SU-DHL-6 (cell line): Measurements from ENCODE around the gene RAB3GAP2.

Experiments used
- H2AFZ ChIP-seq: fragments of 200-600 bp; sonication (generic); 2 replicates; pipeline ENCODE4 v1.6.1; 2014; ENCODE audit warnings: low read depth, mild to moderate bottlenecking, moderate library complexity, mixed read lengths, antibody characterized with exemption, low read length; ENCODE audit not compliant: severe bottlenecking
- H3F3A ChIP-seq: fragments of 200-600 bp; shearing (Covaris generic); 2 replicates; pipeline ENCODE4 v1.6.0; 2016; ENCODE audit warnings: antibody characterized with exemption, mild to moderate bottlenecking; ENCODE audit not compliant: insufficient read depth
- H3K27ac ChIP-seq: fragments of 200-600 bp; sonication (generic); 2 replicates; pipeline ENCODE4 v1.5.1; 2016; ENCODE audit warnings: low read depth, mild to moderate bottlenecking, low read length, moderate library complexity, mixed read lengths
- H3K27me3 ChIP-seq: fragments of 200-600 bp; sonication (generic), shearing (Covaris generic); 2 replicates; pipeline ENCODE4 v1.6.0; 2014; ENCODE audit warnings: mild to moderate bottlenecking, low read length
- H3K36me3 ChIP-seq: fragments of 200-600 bp; sonication (generic); 2 replicates; pipeline ENCODE4 v1.6.1; 2014; ENCODE audit warnings: mild to moderate bottlenecking, low read length, mixed read lengths
- H3K4me2 ChIP-seq: fragments of 300-600, 200-600 bp; shearing (Covaris generic), sonication (generic); 2 replicates; pipeline ENCODE4 v1.6.0; 2014; ENCODE audit warnings: low read length, low read depth, mild to moderate bottlenecking; ENCODE audit not compliant: poor library complexity, severe bottlenecking
- H3K4me3 ChIP-seq: fragments of 200-600 bp; sonication (generic); 2 replicates; pipeline ENCODE4 v1.5.1; 2014; ENCODE audit warnings: antibody characterized with exemption, low read length, mild to moderate bottlenecking, mixed read lengths; ENCODE audit not compliant: insufficient read depth, poor library complexity, severe bottlenecking
- H3K79me2 ChIP-seq: fragments of 200-600 bp; sonication (generic); 2 replicates; pipeline ENCODE4 v1.6.1; 2014; ENCODE audit warnings: mild to moderate bottlenecking, low read length, moderate library complexity; ENCODE audit not compliant: insufficient read depth
- H3K9ac ChIP-seq: fragments of 200-600 bp; sonication (generic); 2 replicates; pipeline ENCODE4 v1.7.0; 2014; ENCODE audit warnings: mild to moderate bottlenecking, low read length
- H3K9me2 ChIP-seq: fragments of 200-600 bp; sonication (generic); replicated peaks from 2 replicates; pipeline ENCODE4 v1.6.1; 2014; ENCODE audit warnings: low read length; ENCODE audit not compliant: insufficient read depth
- H3K9me3 ChIP-seq: fragments of 200-600 bp; sonication (generic); 2 replicates; pipeline ENCODE4 v1.6.1; 2014; ENCODE audit warnings: low read length, mixed read lengths; ENCODE audit not compliant: insufficient read depth
- H4K20me1 ChIP-seq: fragments of 200-600 bp; sonication (generic); 2 replicates; pipeline ENCODE4 v1.6.1; 2014; ENCODE audit warnings: low read depth, mild to moderate bottlenecking, antibody characterized with exemption, low read length, moderate library complexity, mixed read lengths
- EZH2phosphoT487 ChIP-seq: fragments of 200-600 bp; sonication (generic), shearing (Covaris generic); conservative IDR thresholded peaks from 2 replicates; pipeline ENCODE4 v1.6.1; 2018; ENCODE audit warnings: mild to moderate bottlenecking, antibody characterized with exemption, low read length, moderate library complexity, mixed read lengths
- TF ChIP-seq, protein P1 (sequence below): fragments of 200-600 bp; sonication (generic); IDR thresholded peaks from one replicate; pipeline ENCODE4 v1.5.1; 2017; ENCODE audit warnings: antibody characterized with exemption, mild to moderate bottlenecking, low read length, moderate library complexity; ENCODE audit not compliant: insufficient read depth, poor library complexity, severe bottlenecking

RAB3GAP2 gene

DNA sequence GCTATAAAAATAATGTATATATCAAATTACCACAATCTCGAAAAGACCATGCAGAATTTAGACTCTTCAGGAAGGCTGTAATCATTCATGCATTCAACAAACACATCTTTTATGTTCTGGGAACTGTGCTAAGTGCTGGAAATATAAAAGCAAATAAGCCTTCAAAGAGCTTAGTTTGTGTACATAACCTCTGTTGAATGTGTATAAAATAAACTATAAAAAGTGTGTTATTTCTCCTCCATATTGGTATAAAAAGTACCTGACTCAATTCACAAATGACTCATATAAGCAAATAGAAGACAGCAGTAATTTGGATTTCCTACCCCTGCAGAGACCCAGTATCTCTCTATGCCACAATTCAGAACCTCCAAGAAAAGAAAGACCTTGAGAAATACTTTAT lies 36.8 kb downstream of the RAB3GAP2 start:
- Histone ChIP-seq H3K9ac (no peak overlapping the region), H3K79me2 (peaks cover 92% of the 10 kb centered on the region), H3K4me2 (no peak overlapping the region)

DNA sequence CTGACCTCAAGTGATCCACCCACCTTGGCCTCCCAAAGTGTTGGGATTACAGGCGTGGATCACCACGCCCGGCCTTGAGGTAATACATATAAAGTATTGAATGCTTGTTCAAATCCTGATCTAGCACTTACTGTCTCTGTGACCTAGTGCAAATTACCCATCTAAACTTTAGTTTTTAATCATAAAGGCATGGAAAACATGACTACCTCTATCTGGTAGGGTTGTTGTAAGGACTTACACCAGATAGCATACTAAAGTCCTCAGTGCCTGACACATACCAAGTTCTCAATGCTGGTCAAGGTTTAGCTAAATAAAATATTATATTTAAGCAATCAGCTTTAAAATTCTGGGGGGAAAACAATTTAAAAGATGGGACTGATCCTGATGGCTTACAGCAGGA lies 38.3 kb downstream of the RAB3GAP2 start:
- peaks cover 3% of the 10 kb centered on the region; the same call in 1 of the 2 replicates for H4K20me1 ChIP-seq

More for the DNA sequence above, 36.8 kb downstream of the RAB3GAP2 start:
- Histone ChIP-seq H3K27me3 (no peaks in the 10 kb centered on the region), H2AFZ (no peak overlapping the region), H3K27ac (no peak overlapping the region), H3K4me3 (no peak overlapping the region), H3K9me2 (no peaks in the 10 kb centered on the region), H3K9me3 (no peaks in the 10 kb centered on the region), H4K20me1 (peaks cover 3% of the 10 kb centered on the region; the same call in 1 of the 2 replicates), H3F3A (no peaks in the 10 kb centered on the region), H3K36me3 (peaks cover 35% of the 10 kb centered on the region)
- TF ChIP-seq, protein P1, sequence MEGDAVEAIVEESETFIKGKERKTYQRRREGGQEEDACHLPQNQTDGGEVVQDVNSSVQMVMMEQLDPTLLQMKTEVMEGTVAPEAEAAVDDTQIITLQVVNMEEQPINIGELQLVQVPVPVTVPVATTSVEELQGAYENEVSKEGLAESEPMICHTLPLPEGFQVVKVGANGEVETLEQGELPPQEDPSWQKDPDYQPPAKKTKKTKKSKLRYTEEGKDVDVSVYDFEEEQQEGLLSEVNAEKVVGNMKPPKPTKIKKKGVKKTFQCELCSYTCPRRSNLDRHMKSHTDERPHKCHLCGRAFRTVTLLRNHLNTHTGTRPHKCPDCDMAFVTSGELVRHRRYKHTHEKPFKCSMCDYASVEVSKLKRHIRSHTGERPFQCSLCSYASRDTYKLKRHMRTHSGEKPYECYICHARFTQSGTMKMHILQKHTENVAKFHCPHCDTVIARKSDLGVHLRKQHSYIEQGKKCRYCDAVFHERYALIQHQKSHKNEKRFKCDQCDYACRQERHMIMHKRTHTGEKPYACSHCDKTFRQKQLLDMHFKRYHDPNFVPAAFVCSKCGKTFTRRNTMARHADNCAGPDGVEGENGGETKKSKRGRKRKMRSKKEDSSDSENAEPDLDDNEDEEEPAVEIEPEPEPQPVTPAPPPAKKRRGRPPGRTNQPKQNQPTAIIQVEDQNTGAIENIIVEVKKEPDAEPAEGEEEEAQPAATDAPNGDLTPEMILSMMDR = no peak
- no peak for TF ChIP-seq EZH2phosphoT487

DNA sequence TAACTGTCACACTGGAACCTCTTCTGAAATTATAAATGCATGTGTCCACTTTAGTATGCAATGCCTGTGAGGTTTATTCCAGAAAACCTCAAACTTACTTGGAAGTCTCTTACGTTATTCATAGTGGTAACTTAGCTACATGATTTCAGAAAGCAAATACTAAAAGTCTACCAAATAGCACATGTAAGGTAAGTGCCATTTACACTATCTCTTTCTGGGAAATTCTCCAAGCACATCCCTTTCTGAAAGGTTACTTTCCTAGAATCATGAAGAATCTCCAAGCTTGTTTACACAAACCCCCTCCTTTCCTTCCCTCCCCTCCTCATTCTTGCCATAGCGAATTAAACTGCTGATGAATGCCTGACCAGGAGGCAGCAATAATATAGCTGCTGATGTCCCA lies 42.5 kb downstream of the RAB3GAP2 start:
- 0 out of 2 replicates have a peak, but pooled peaks cover 3% of the 10 kb centered on the region for H4K20me1 ChIP-seq
- H3K27me3 ChIP-seq = no peaks in the 10 kb centered on the region
- no peak overlapping the region for H3K4me2 ChIP-seq
- H3K36me3 ChIP-seq = peaks cover 29% of the 10 kb centered on the region
- no peaks in the 10 kb centered on the region for H3K9me3 ChIP-seq
- H3K27ac ChIP-seq = no peak overlapping the region
- H3K9me2 ChIP-seq = no peaks in the 10 kb centered on the region
- no peak for TF ChIP-seq EZH2phosphoT487
- TF ChIP-seq, protein P1 = no peak
- no peak overlapping the region for H3K4me3 ChIP-seq
- no peak overlapping the region for H3K9ac ChIP-seq
- no peak overlapping the region for H2AFZ ChIP-seq
- no peaks in the 10 kb centered on the region; the same call in 1 of the 2 replicates for H3F3A ChIP-seq
- peaks cover 76% of the 10 kb centered on the region for H3K79me2 ChIP-seq

More for the DNA sequence above, 38.3 kb downstream of the RAB3GAP2 start:
- Histone ChIP-seq H3K9me2 (no peaks in the 10 kb centered on the region), H3K9ac (no peak overlapping the region), H3K9me3 (no peaks in the 10 kb centered on the region), H2AFZ (no peak overlapping the region), H3K27me3 (no peaks in the 10 kb centered on the region), H3K36me3 (peaks cover 33% of the 10 kb centered on the region), H3K4me2 (no peak overlapping the region), H3K79me2 (peaks cover 78% of the 10 kb centered on the region), H3K27ac (no peak overlapping the region), H3K4me3 (no peak overlapping the region), H3F3A (no peaks in the 10 kb centered on the region; the same call in 1 of the 2 replicates)
- TF ChIP-seq EZH2phosphoT487 = no peak
- TF ChIP-seq, protein P1 = no peak
